Activated CD8-positive, alpha-beta T cell treated with anti-CD3 and anti-CD28 coated beads for 36 hours (primary cell): ENCODE results near the gene COQ6. TPM values are rescaled to one million over a fixed set of nuclear protein-coding genes. Genes with fewer than 3 reads are reported as not detected.

Experiments used
- ATAC-seq: fragments of 200-7000 bp; cut with Tn5 transposase; one replicate; pipeline ENCODE4 v1.10.0; 2021; ENCODE audit warnings: mild to moderate bottlenecking, moderate library complexity
- CTCF ChIA-PET: fragments of 350-600 bp; sonication (Branson Sonifier 250); formaldehyde crosslinking; loops from one replicate; lab custom pipeline; 2021; ENCODE audit warnings: antibody characterized with exemption; lab: Charles Lee
- POLR2A ChIA-PET: fragments of 350-600 bp; sonication (Branson Sonifier 250); formaldehyde crosslinking; loops from one replicate; lab custom pipeline; 2021; ENCODE audit warnings: antibody characterized with exemption; lab: Charles Lee
- DNase-seq: peaks from one replicate; pipeline ENCODE4 v3.0.0-alpha.2; 2020
- H3K27ac Mint-ChIP-seq: one replicate; pipeline ENCODE4 v1.8.0; 2021; ENCODE audit warnings: mild to moderate bottlenecking, mixed read lengths
- H3K27me3 Mint-ChIP-seq: one replicate; pipeline ENCODE4 v1.8.0; 2021; ENCODE audit warnings: mixed read lengths
- H3K36me3 Mint-ChIP-seq: one replicate; pipeline ENCODE4 v1.8.0; 2021; ENCODE audit warnings: low read depth, mixed read lengths
- H3K4me1 Mint-ChIP-seq: one replicate; pipeline ENCODE4 v1.8.0; 2021; ENCODE audit warnings: low read depth, mixed read lengths
- H3K4me3 Mint-ChIP-seq: one replicate; pipeline ENCODE4 v1.8.0; 2021; ENCODE audit warnings: mild to moderate bottlenecking, moderate library complexity, mixed read lengths
- H3K9me3 Mint-ChIP-seq: one replicate; pipeline ENCODE4 v1.8.0; 2021; ENCODE audit warnings: mixed read lengths
- intact Hi-C: fragments of 100-400 bp; cut with micrococcal nuclease; formaldehyde crosslinking; loops from one replicate; pipeline ENCODE4 v1.10.0; 2022
- total RNA-seq, 2 experiments: library from RNA; stranded (reverse); gene quantifications; one replicate each; pipeline ENCODE4 v1.2.3, GENCODE V29; 2021
- TF ChIP-seq, protein P1 (sequence below): fragments of 200-600 bp; IDR thresholded peaks from one replicate; pipeline ENCODE4 v1.8.0; 2022; ENCODE audit warnings: antibody characterized with exemption, mild to moderate bottlenecking

Gene COQ6
- total RNA-seq, 2 experiments from 2014 or later, result 20.2 to 23.2 TPM

DNA sequence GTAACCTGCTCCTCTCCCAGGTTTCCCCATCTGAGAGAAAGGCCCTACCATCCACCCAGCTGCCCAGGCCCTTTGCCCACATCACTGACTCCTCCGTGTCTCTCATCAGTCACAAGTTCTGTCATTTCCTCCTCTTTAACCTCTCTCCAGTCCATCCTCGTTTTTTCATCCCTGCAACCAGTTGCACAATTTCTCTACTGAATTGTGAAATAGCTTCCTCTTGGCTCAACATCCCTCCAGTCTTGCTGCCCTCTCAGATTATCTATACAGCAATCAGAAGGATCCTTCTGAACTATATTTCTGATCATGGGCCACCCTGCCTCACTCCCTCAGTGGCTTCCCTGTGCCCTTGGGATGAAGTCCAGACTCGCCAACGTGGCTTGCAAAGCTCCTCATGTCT is 7.0 kb upstream of the COQ6 start:
- no peaks in the 10 kb centered on the region for H3K27me3 Mint-ChIP-seq
- H3K4me1 Mint-ChIP-seq, result no peaks in the 10 kb centered on the region
- POLR2A ChIA-PET, result no interaction called here
- ATAC-seq, result no peak
- TF ChIP-seq, protein P1, sequence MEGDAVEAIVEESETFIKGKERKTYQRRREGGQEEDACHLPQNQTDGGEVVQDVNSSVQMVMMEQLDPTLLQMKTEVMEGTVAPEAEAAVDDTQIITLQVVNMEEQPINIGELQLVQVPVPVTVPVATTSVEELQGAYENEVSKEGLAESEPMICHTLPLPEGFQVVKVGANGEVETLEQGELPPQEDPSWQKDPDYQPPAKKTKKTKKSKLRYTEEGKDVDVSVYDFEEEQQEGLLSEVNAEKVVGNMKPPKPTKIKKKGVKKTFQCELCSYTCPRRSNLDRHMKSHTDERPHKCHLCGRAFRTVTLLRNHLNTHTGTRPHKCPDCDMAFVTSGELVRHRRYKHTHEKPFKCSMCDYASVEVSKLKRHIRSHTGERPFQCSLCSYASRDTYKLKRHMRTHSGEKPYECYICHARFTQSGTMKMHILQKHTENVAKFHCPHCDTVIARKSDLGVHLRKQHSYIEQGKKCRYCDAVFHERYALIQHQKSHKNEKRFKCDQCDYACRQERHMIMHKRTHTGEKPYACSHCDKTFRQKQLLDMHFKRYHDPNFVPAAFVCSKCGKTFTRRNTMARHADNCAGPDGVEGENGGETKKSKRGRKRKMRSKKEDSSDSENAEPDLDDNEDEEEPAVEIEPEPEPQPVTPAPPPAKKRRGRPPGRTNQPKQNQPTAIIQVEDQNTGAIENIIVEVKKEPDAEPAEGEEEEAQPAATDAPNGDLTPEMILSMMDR, result no peak
- H3K36me3 Mint-ChIP-seq, result no peaks in the 10 kb centered on the region
- intact Hi-C loops, result no loop called here
- H3K27ac Mint-ChIP-seq, result peak overlapping the region; percentile 52
- DNase-seq, result no peak
- CTCF ChIA-PET, result interaction anchor here (1.2 to 1.5 kb wide), 2 partner anchors 12 to 214 kb away, joined by 3 read pairs; no protein-coding TSS in a partner anchor
- H3K4me3 Mint-ChIP-seq, result no peak overlapping the region
- no peaks in the 10 kb centered on the region for H3K9me3 Mint-ChIP-seq

DNA sequence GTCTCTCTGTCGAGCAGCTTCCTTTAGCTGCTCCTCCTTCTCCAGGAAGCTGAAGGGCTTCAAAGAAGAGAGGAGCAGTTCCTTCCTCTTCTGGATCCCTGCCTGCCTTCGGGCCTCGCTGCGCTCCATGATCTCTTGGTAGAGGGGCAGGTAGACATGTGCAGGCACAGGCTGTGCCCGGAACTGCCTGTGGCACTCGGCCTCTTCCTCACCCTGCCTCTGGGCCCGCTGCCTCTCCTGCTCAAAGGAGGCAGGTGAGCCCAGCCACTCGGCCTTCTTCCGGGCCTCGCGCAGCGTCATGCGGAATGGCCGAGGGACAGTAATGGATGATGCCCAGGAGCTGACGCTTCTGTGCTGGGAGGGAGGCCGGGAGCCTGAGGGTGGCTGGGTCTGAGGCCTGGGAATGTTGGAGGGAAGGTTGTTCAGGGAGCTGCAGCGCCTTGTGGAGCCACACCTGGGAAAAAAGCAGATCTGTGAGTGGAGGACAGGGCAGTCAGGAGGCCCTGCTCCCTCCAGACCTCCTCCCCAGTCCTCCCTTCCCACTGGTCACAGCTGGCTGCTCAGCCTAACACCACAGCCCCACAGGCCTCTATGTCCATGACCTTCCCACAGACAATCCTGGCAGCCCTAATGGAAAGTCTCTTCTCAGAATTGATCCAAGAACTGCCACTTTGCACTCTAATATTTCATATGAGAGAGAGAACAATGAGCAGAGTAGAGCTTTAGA is 5.5 kb upstream of the COQ6 start:
- TF ChIP-seq, protein P1, result no peak
- intact Hi-C loops, result no loop called here
- CTCF ChIA-PET, result no interaction called here
- Mint-ChIP-seq H3K4me1 (no peaks in the 10 kb centered on the region), H3K4me3 (no peak overlapping the region), H3K27ac (no peak overlapping the region), H3K27me3 (no peaks in the 10 kb centered on the region), H3K36me3 (no peaks in the 10 kb centered on the region), H3K9me3 (no peaks in the 10 kb centered on the region)
- DNase-seq (no peak), ATAC-seq (no peak)
- POLR2A ChIA-PET, result interaction anchor here (1.3 kb wide), 1 partner anchor 9 kb away, joined by 3 read pairs; no protein-coding TSS in a partner anchor

DNA sequence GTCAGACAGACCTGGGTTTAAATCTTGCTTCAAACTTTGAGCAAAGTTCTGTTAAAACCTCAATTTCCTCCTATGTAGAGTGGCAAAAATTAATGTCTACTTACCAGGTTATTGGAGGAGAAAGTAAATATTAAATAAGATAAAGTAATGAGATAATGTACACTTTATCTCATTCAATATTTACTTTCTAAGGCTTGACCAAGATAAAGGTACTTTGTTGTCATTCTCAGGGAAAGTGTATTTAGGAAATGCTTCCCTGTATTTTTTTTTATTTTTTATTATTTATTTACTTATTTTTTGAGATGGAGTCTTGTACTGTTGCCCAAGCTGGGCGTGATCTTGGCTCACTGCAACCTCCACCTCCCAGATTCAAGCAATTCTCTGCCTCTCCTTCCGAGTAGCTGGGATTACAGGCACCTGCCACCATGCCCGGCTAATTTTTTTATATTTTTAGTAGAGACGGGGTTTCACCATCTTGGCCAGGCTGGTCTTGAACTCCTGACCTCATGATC is 4.9 kb upstream of the COQ6 start:
- ATAC-seq (no peak), DNase-seq (no peak)
- Mint-ChIP-seq H3K9me3 (no peaks in the 10 kb centered on the region), H3K4me3 (no peak overlapping the region), H3K27me3 (no peaks in the 10 kb centered on the region), H3K4me1 (no peaks in the 10 kb centered on the region), H3K36me3 (no peaks in the 10 kb centered on the region), H3K27ac (no peak overlapping the region)
- intact Hi-C loops, result no loop called here
- ChIA-PET POLR2A (interaction anchor here (1.3 kb wide), 1 partner anchor 9 kb away, joined by 3 read pairs; no protein-coding TSS in a partner anchor), CTCF (no interaction called here)
- TF ChIP-seq, protein P1, result no peak

DNA sequence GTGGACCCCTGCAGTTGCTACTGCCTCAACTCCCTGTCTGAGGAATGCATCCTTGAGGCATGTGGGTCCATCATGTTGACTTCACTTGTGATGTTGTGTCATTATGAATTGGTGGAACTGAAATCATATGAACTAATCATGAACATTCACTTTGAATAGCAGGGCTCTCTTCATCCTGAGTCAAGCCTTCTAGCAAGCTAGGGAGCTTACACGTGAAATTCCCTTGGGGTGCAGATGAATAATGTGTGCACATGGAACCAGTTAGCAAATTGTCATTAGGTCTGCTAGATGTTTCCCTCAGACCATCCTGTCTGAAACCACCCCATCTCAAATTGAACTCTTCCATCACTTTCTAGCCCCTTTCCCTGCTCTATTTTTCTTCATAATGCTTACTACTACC is 3.6 kb downstream of the COQ6 start:
- Mint-ChIP-seq H3K4me3 (no peak overlapping the region), H3K9me3 (no peaks in the 10 kb centered on the region), H3K36me3 (peaks cover 18% of the 10 kb centered on the region), H3K27ac (peak overlapping the region; percentile 16), H3K4me1 (peaks cover 12% of the 10 kb centered on the region), H3K27me3 (no peaks in the 10 kb centered on the region)
- intact Hi-C loops, result no loop called here
- ChIA-PET CTCF (no interaction called here), POLR2A (interaction anchor here (1.5 kb wide), 1 partner anchor 58 kb away, joined by 3 read pairs; no protein-coding TSS in a partner anchor)
- ATAC-seq, result no peak
- TF ChIP-seq, protein P1, result no peak
- DNase-seq, result no peak

DNA sequence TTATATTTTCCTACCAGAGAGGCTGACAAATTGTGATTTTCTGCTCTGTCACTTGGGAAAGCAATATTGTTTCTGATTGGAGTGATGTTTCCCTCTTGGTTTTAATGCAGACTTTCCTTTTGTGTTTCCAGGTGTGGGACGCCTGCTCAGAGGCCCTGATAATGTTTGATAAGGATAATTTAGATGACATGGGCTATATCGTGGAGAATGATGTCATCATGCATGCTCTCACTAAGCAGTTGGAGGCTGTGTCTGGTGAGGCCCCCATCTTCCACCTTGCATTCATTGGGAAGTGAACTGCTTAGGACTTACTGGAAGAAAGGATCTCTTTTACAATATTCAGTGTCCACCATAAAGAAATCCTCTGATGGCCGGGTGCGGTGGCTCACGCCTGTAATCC is 5.6 kb downstream of the COQ6 start:
- ATAC-seq (no peak), DNase-seq (no peak)
- no peaks in the 10 kb centered on the region for H3K27me3 Mint-ChIP-seq
- no peaks in the 10 kb centered on the region for H3K9me3 Mint-ChIP-seq
- intact Hi-C loops, result no loop called here
- POLR2A ChIA-PET, result no interaction called here
- TF ChIP-seq, protein P1, result no peak
- no peak overlapping the region for H3K27ac Mint-ChIP-seq
- H3K36me3 Mint-ChIP-seq, result peaks cover 29% of the 10 kb centered on the region
- no peak overlapping the region for H3K4me3 Mint-ChIP-seq
- CTCF ChIA-PET, result no interaction called here
- H3K4me1 Mint-ChIP-seq, result peaks cover 11% of the 10 kb centered on the region
